Cerebellar cortex (tissue), 1 donor: ENCODE measurements around the gene MED13L.

ENCODE experiments used
- DNase-seq: peaks from one replicate; pipeline ENCODE4 v3.0.0-alpha.2; 2015; ENCODE audit warnings: low spot score

The MED13L gene

GRCh38 chr12:116276652-116277466 is 634 bp downstream of the MED13L start:
- DNase-seq: peak; percentile 66

GRCh38 chr12:116274551-116275375 is 2.7 kb downstream of the MED13L start:
- DNase-seq: no peak

- DNase-seq: no peak
Measured at GRCh38 chr12:116273813-116274550, 3.5 kb downstream of the MED13L start.

- DNase-seq: no peak
Measured at GRCh38 chr12:116267948-116268347, 9.5 kb downstream of the MED13L start.

GRCh38 chr12:116266631-116267349 is 10.7 kb downstream of the MED13L start:
- no peak for DNase-seq

- DNase-seq: peak; percentile 60
Measured at GRCh38 chr12:116266168-116266601, 11.3 kb downstream of the MED13L start.

GRCh38 chr12:116265351-116266147 is 11.9 kb downstream of the MED13L start:
- DNase-seq: no peak

GRCh38 chr12:116264525-116265070 is 12.9 kb downstream of the MED13L start:
- DNase-seq: no peak

- peak; percentile 50 for DNase-seq
Measured at GRCh38 chr12:116263844-116264243, 13.6 kb downstream of the MED13L start.

- no peak for DNase-seq
Measured at GRCh38 chr12:116263431-116263830, 14.1 kb downstream of the MED13L start.

GRCh38 chr12:116262741-116263140 is 14.8 kb downstream of the MED13L start:
- DNase-seq: no peak

GRCh38 chr12:116261525-116262100 is 15.9 kb downstream of the MED13L start:
- no peak for DNase-seq

- no peak for DNase-seq
Measured at GRCh38 chr12:116259800-116260577, 17.5 kb downstream of the MED13L start.

- no peak for DNase-seq
Measured at GRCh38 chr12:116257826-116258225, 19.7 kb downstream of the MED13L start.

- DNase-seq: peak; percentile 55
Measured at GRCh38 chr12:116257215-116257614, 20.3 kb downstream of the MED13L start.

GRCh38 chr12:116249938-116250337 is 27.6 kb downstream of the MED13L start:
- no peak for DNase-seq

GRCh38 chr12:116248930-116249329 is 28.6 kb downstream of the MED13L start:
- DNase-seq: no peak

- DNase-seq: no peak
Measured at GRCh38 chr12:116248433-116248832, 29.1 kb downstream of the MED13L start.

- peak; percentile 82 for DNase-seq
Measured at GRCh38 chr12:116247377-116247776, 30.1 kb downstream of the MED13L start.
